Coronary artery (tissue), 2 donors: ENCODE data around the gene DOCK11.
"Not testable (repeated sequence)": the region's sequence is repeated elsewhere in the genome, so short reads cannot be mapped to it uniquely, and the experiment has no call there.

Experiments
- DNase-seq: peaks from one replicate; pipeline ENCODE4 v3.0.0-alpha.2; 2017; ENCODE audit warnings: low spot score
- H3K27ac ChIP-seq, 2 donors: fragments of 200-600 bp; sonication (generic); one replicate each; pipeline ENCODE4 v1.5.1; 2016 to 2019
- H3K4me3 ChIP-seq: fragments of 200-600 bp; sonication (generic); 2 replicates; pipeline ENCODE4 v1.5.1; 2016; ENCODE audit warnings: mild to moderate bottlenecking, moderate library complexity
- CTCF ChIP-seq: fragments of 200-600 bp; sonication (generic); IDR thresholded peaks from one replicate; pipeline ENCODE4 v1.5.1; 2019; ENCODE audit warnings: antibody characterized with exemption

DOCK11 gene

GRCh38 chrX:118474586-118474985 lies 21.0 kb upstream of the DOCK11 start:
- Histone ChIP-seq H3K27ac (no peak overlapping the region), H3K4me3 (no peak overlapping the region)
- DNase-seq, result no peak
- TF ChIP-seq CTCF, result no peak

- TF ChIP-seq CTCF, result no peak
- H3K27ac ChIP-seq, result no peak overlapping the region
- no peak overlapping the region for H3K4me3 ChIP-seq
- DNase-seq, result no peak
Measured at GRCh38 chrX:118475903-118476302, 19.7 kb upstream of the DOCK11 start.

GRCh38 chrX:118480172-118480571 lies 15.4 kb upstream of the DOCK11 start:
- TF ChIP-seq CTCF, result no peak
- no peak for DNase-seq
- H3K27ac ChIP-seq, result no peak overlapping the region
- H3K4me3 ChIP-seq, result no peak overlapping the region

GRCh38 chrX:118482384-118482783 lies 13.2 kb upstream of the DOCK11 start:
- not testable (repeated sequence) for H3K27ac ChIP-seq, DNase-seq, H3K4me3 ChIP-seq

- no peak for TF ChIP-seq CTCF
Measured at GRCh38 chrX:118484216-118484903, 11.3 kb upstream of the DOCK11 start.

GRCh38 chrX:118486693-118487092 lies 8.9 kb upstream of the DOCK11 start:
- DNase-seq, H3K4me3 ChIP-seq, H3K27ac ChIP-seq: not testable (repeated sequence)

More at GRCh38 chrX:118484216-118484903, 11.3 kb upstream of the DOCK11 start:
- DNase-seq, result no peak
- no peak overlapping the region for H3K4me3 ChIP-seq
- H3K27ac ChIP-seq, result no peak overlapping the region

- Histone ChIP-seq H3K4me3 (no peak overlapping the region), H3K27ac (no peak overlapping the region)
- no peak for TF ChIP-seq CTCF
- DNase-seq, result no peak
Measured at GRCh38 chrX:118493016-118493415, 2.6 kb upstream of the DOCK11 start.

- no peak for TF ChIP-seq CTCF
- DNase-seq, result no peak
- Histone ChIP-seq H3K4me3 (no peak overlapping the region), H3K27ac (no peak overlapping the region)
Measured at GRCh38 chrX:118493653-118494297, 1.8 kb upstream of the DOCK11 start.
